ENCODE data around the gene FIG4.

The FIG4 gene

GRCh38 chr6:109669811-109670210 lies 21.3 kb upstream of the FIG4 start:
- TF ChIP-seq PKNOX1 (IDR thresholded peaks at IDR 0.05) (no peak), ELF4 (IDR thresholded peaks at IDR 0.05) (no peak), HDGF (IDR thresholded peaks at IDR 0.05; ENCODE audit: borderline replicate concordance) (no peak), FOXM1 (IDR thresholded peaks at IDR 0.05; ENCODE audit: borderline replicate concordance) (no peak), FOXK2 (IDR thresholded peaks at IDR 0.05) (no peak), LEF1 (IDR thresholded peaks at IDR 0.05; ENCODE audit: borderline replicate concordance) (no peak), ARNT (IDR thresholded peaks at IDR 0.05) (no peak), L3MBTL2 (conservative IDR thresholded peaks at IDR 0.05) (no peak), BHLHE40 (IDR thresholded peaks at IDR 0.05; ENCODE audit: borderline replicate concordance) (no peak), CTBP1 (IDR thresholded peaks at IDR 0.05; ENCODE audit: borderline replicate concordance) (no peak)
- POLR2A ChIA-PET, result no interaction called here
- CTCF ChIA-PET, result no interaction called here
- DNase-seq (ENCODE audit: extremely low spot score), result no peak

- POLR2A ChIA-PET, result no interaction called here
- no peak for TF ChIP-seq NFRKB (IDR thresholded peaks at IDR 0.05)
- no peak for TF ChIP-seq ARNT (IDR thresholded peaks at IDR 0.05)
- TF ChIP-seq TARDBP (IDR thresholded peaks at IDR 0.05), result no peak
- TF ChIP-seq HDGF (IDR thresholded peaks at IDR 0.05; ENCODE audit: borderline replicate concordance), result no peak
- TF ChIP-seq FOXM1 (IDR thresholded peaks at IDR 0.05; ENCODE audit: borderline replicate concordance), result no peak
- TF ChIP-seq PKNOX1 (IDR thresholded peaks at IDR 0.05), result no peak
- TF ChIP-seq BHLHE40 (IDR thresholded peaks at IDR 0.05; ENCODE audit: borderline replicate concordance), result no peak
- TF ChIP-seq SP1 (IDR thresholded peaks at IDR 0.05), result no peak
- no peak for TF ChIP-seq FOXA1 (IDR thresholded peaks at IDR 0.05)
- TF ChIP-seq L3MBTL2 (conservative IDR thresholded peaks at IDR 0.05), result no peak
- no peak for TF ChIP-seq ELF4 (IDR thresholded peaks at IDR 0.05)
- TF ChIP-seq FOXK2 (IDR thresholded peaks at IDR 0.05), result no peak
- no peak for TF ChIP-seq SUZ12 (IDR thresholded peaks at IDR 0.05)
- TF ChIP-seq LEF1 (IDR thresholded peaks at IDR 0.05; ENCODE audit: borderline replicate concordance), result no peak
- CTCF ChIA-PET, result interaction anchor here (0.6 kb wide), 1 partner anchor 113 kb away, joined by 3 read pairs; no protein-coding TSS in a partner anchor
- no peak for DNase-seq (ENCODE audit: extremely low spot score)
These were observed 19.4 kb upstream of the FIG4 start for GRCh38 chr6:109671733-109672132.

GRCh38 chr6:109672175-109672574 lies 18.9 kb upstream of the FIG4 start:
- ChIA-PET CTCF (interaction anchor here (0.6 kb wide), 1 partner anchor 114 kb away, joined by 3 read pairs; no protein-coding TSS in a partner anchor), POLR2A (no interaction called here)
- DNase-seq (ENCODE audit: extremely low spot score), result no peak
- no peak for TF ChIP-seq CTBP1 (IDR thresholded peaks at IDR 0.05; ENCODE audit: borderline replicate concordance)
- TF ChIP-seq FOXA1 (IDR thresholded peaks at IDR 0.05), result no peak
- no peak for TF ChIP-seq ELF4 (IDR thresholded peaks at IDR 0.05)
- TF ChIP-seq NFRKB (IDR thresholded peaks at IDR 0.05), result no peak
- no peak for TF ChIP-seq PKNOX1 (IDR thresholded peaks at IDR 0.05)
- TF ChIP-seq HDGF (IDR thresholded peaks at IDR 0.05; ENCODE audit: borderline replicate concordance), result no peak
- no peak for TF ChIP-seq SP1 (IDR thresholded peaks at IDR 0.05)
- no peak for TF ChIP-seq TARDBP (IDR thresholded peaks at IDR 0.05)
- no peak for TF ChIP-seq FOXK2 (IDR thresholded peaks at IDR 0.05)
- TF ChIP-seq ZNF384 (IDR thresholded peaks at IDR 0.05), result no peak
- no peak for TF ChIP-seq SUZ12 (IDR thresholded peaks at IDR 0.05)
- no peak for TF ChIP-seq L3MBTL2 (conservative IDR thresholded peaks at IDR 0.05)
- TF ChIP-seq LEF1 (IDR thresholded peaks at IDR 0.05; ENCODE audit: borderline replicate concordance), result no peak
- TF ChIP-seq BHLHE40 (IDR thresholded peaks at IDR 0.05; ENCODE audit: borderline replicate concordance), result no peak
- no peak for TF ChIP-seq ARNT (IDR thresholded peaks at IDR 0.05)
- no peak for TF ChIP-seq FOXM1 (IDR thresholded peaks at IDR 0.05; ENCODE audit: borderline replicate concordance)

GRCh38 chr6:109672839-109673238 lies 18.3 kb upstream of the FIG4 start:
- ChIA-PET POLR2A (no interaction called here), CTCF (no interaction called here)
- TF ChIP-seq NFRKB (IDR thresholded peaks at IDR 0.05) (no peak), CTBP1 (IDR thresholded peaks at IDR 0.05; ENCODE audit: borderline replicate concordance) (no peak), LEF1 (IDR thresholded peaks at IDR 0.05; ENCODE audit: borderline replicate concordance) (no peak), PKNOX1 (IDR thresholded peaks at IDR 0.05) (no peak), TARDBP (IDR thresholded peaks at IDR 0.05) (no peak), FOXK2 (IDR thresholded peaks at IDR 0.05) (no peak), ZNF384 (IDR thresholded peaks at IDR 0.05) (no peak), HDGF (IDR thresholded peaks at IDR 0.05; ENCODE audit: borderline replicate concordance) (no peak), SP1 (IDR thresholded peaks at IDR 0.05) (no peak), SUZ12 (IDR thresholded peaks at IDR 0.05) (no peak), ELF4 (IDR thresholded peaks at IDR 0.05) (no peak), ARNT (IDR thresholded peaks at IDR 0.05) (no peak), L3MBTL2 (conservative IDR thresholded peaks at IDR 0.05) (no peak), FOXM1 (IDR thresholded peaks at IDR 0.05; ENCODE audit: borderline replicate concordance) (no peak), BHLHE40 (IDR thresholded peaks at IDR 0.05; ENCODE audit: borderline replicate concordance) (no peak), FOXA1 (IDR thresholded peaks at IDR 0.05) (no peak)
- no peak for DNase-seq (ENCODE audit: extremely low spot score)

GRCh38 chr6:109676724-109677123 lies 14.4 kb upstream of the FIG4 start:
- CTCF ChIA-PET, result no interaction called here
- POLR2A ChIA-PET, result no interaction called here
- TF ChIP-seq CTBP1 (IDR thresholded peaks at IDR 0.05; ENCODE audit: borderline replicate concordance), result no peak
- no peak for TF ChIP-seq ZNF384 (IDR thresholded peaks at IDR 0.05)
- TF ChIP-seq LEF1 (IDR thresholded peaks at IDR 0.05; ENCODE audit: borderline replicate concordance), result no peak
- no peak for TF ChIP-seq ELF4 (IDR thresholded peaks at IDR 0.05)
- no peak for TF ChIP-seq FOXK2 (IDR thresholded peaks at IDR 0.05)
- TF ChIP-seq TARDBP (IDR thresholded peaks at IDR 0.05), result no peak
- no peak for TF ChIP-seq SUZ12 (IDR thresholded peaks at IDR 0.05)
- no peak for DNase-seq (ENCODE audit: extremely low spot score)
